Measurements from ENCODE around the gene IRAK2. TPM values are rescaled to one million over a fixed set of nuclear protein-coding genes. Genes with fewer than 3 reads are reported as not detected.

IRAK2 gene
- total RNA-seq, 1 experiment from 2014 or later, result 25.1 TPM

GRCh38 chr3:10116138-10116460, 48.6 kb upstream of the IRAK2 start:
- Histone ChIP-seq H3K36me3 (ENCODE audit: control insufficient read depth, insufficient read depth, low read length) (peaks cover 5% of the 10 kb centered on the region), H3K27ac (ENCODE audit: low read length) (peak overlapping the region; percentile 89), H3K4me3 (ENCODE audit: low read depth in 2 of 2, low read length in 2 of 2) (peak overlapping the region; percentile 88 to 97), H3K9me3 (ENCODE audit: control insufficient read depth, insufficient read depth, low read depth, low read length) (no peaks in the 10 kb centered on the region), H3K27me3 (ENCODE audit: control insufficient read depth, insufficient read depth, low read length) (no peaks in the 10 kb centered on the region), H3K4me1 (ENCODE audit: control insufficient read depth, insufficient read depth, low read length) (peaks cover 3% of the 10 kb centered on the region; the same call in 1 of the 2 replicates)
- in situ Hi-C loops (cut with HindIII; ENCODE audit: low pct_unique_long_range_greater_than_20kb, low sequenced_read_pairs) (no loop called here), intact Hi-C loops (cut with micrococcal nuclease; ENCODE audit: unreplicated experiment) (no loop called here)
- TF ChIP-seq POLR2AphosphoS5 (IDR thresholded peaks at IDR 0.05; ENCODE audit: low read depth, low read length) (no peak), SIN3A (IDR thresholded peaks at IDR 0.05; ENCODE audit: borderline replicate concordance, insufficient read depth, low read depth, low read length) (no peak), TCF7L2 (IDR thresholded peaks at IDR 0.05; ENCODE audit: low read depth, low read length) (no peak), REST (IDR thresholded peaks at IDR 0.05; ENCODE audit: insufficient read depth in 1 of 2, low read depth in 2 of 2, low read length in 1 of 2) (no peak)
- TF ChIP-seq, protein P1, sequence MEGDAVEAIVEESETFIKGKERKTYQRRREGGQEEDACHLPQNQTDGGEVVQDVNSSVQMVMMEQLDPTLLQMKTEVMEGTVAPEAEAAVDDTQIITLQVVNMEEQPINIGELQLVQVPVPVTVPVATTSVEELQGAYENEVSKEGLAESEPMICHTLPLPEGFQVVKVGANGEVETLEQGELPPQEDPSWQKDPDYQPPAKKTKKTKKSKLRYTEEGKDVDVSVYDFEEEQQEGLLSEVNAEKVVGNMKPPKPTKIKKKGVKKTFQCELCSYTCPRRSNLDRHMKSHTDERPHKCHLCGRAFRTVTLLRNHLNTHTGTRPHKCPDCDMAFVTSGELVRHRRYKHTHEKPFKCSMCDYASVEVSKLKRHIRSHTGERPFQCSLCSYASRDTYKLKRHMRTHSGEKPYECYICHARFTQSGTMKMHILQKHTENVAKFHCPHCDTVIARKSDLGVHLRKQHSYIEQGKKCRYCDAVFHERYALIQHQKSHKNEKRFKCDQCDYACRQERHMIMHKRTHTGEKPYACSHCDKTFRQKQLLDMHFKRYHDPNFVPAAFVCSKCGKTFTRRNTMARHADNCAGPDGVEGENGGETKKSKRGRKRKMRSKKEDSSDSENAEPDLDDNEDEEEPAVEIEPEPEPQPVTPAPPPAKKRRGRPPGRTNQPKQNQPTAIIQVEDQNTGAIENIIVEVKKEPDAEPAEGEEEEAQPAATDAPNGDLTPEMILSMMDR (IDR thresholded peaks at IDR 0.05), result no peak
- CTCF ChIA-PET, result interaction anchor here (0.5 to 0.6 kb wide), 2 partner anchors 147 to 207 kb away, joined by 3 read pairs; no protein-coding TSS in a partner anchor
- DNase-seq (ENCODE audit: low read depth, low spot score), result no peak
- BruUV-seq (replicated peaks), result no TSS peak
- POLR2A ChIA-PET, result interaction anchor here (0.6 kb wide), 1 partner anchor 306 kb away, joined by 3 read pairs; the partner anchor contains the start of gene TTLL3
- peak; percentile 17; the same call in 1 of the 2 replicates for ATAC-seq

GRCh38 chr3:10116928-10117327, 47.8 kb upstream of the IRAK2 start:
- TF ChIP-seq REST (IDR thresholded peaks at IDR 0.05; ENCODE audit: insufficient read depth in 1 of 2, low read depth in 2 of 2, low read length in 1 of 2) (no peak), TCF7L2 (IDR thresholded peaks at IDR 0.05; ENCODE audit: low read depth, low read length) (no peak), POLR2AphosphoS5 (IDR thresholded peaks at IDR 0.05; ENCODE audit: low read depth, low read length) (no peak), SIN3A (IDR thresholded peaks at IDR 0.05; ENCODE audit: borderline replicate concordance, insufficient read depth, low read depth, low read length) (no peak)
- TF ChIP-seq, protein P1 (IDR thresholded peaks at IDR 0.05), result no peak
- Histone ChIP-seq H3K9me3 (ENCODE audit: control insufficient read depth, insufficient read depth, low read depth, low read length) (no peaks in the 10 kb centered on the region), H3K36me3 (ENCODE audit: control insufficient read depth, insufficient read depth, low read length) (peaks cover 5% of the 10 kb centered on the region), H3K27me3 (ENCODE audit: control insufficient read depth, insufficient read depth, low read length) (no peaks in the 10 kb centered on the region), H3K4me1 (ENCODE audit: control insufficient read depth, insufficient read depth, low read length) (peaks cover 3% of the 10 kb centered on the region; the same call in 1 of the 2 replicates), H3K4me3 (ENCODE audit: low read depth in 2 of 2, low read length in 2 of 2) (peak overlapping the region; percentile 8 to 88; a peak in 3 of 4 replicates), H3K27ac (ENCODE audit: low read length) (no peak overlapping the region)
- BruUV-seq (replicated peaks), result no TSS peak
- POLR2A ChIA-PET, result interaction anchor here (0.6 kb wide), 1 partner anchor 307 kb away, joined by 3 read pairs; the partner anchor contains the start of gene TTLL3
- intact Hi-C loops (cut with micrococcal nuclease; ENCODE audit: unreplicated experiment), result no loop called here
- CTCF ChIA-PET, result no interaction called here
- DNase-seq (ENCODE audit: low read depth, low spot score), result no peak
- in situ Hi-C loops (cut with HindIII; ENCODE audit: low pct_unique_long_range_greater_than_20kb, low sequenced_read_pairs), result no loop called here
- no peak for ATAC-seq

Measured in Panc1 (cell line).